H1 (cell line): ENCODE data around the gene HOXD10. TPM values are rescaled to one million over a fixed set of nuclear protein-coding genes. Genes with fewer than 3 reads are reported as not detected.
A peak's percentile ranks its signal among the peaks of the same experiment; 100 is the strongest.

Experiments
- CTCF ChIA-PET: fragments of 300-600 bp; sonication (Branson Sonifier 250); formaldehyde crosslinking; loops from one replicate; lab custom pipeline; 2021; ENCODE audit not compliant: partially characterized antibody; lab: Charles Lee
- POLR2A ChIA-PET: fragments of 300-600 bp; sonication (Branson Sonifier 250); formaldehyde crosslinking; loops from one replicate; lab custom pipeline; 2021; ENCODE audit warnings: inconsistent platforms; ENCODE audit not compliant: partially characterized antibody; lab: Charles Lee
- DNase-seq, 2 experiments: peaks; one replicate each; pipeline versions ENCODE4 v3.0.0 to v3.0.0-alpha.2; 2010 to 2022; ENCODE audit warnings: low spot score in 2 of 2, low read depth in 1 of 2, mixed read lengths in 1 of 2
- FAIRE-seq: peaks from 2 replicates; lab custom pipeline; 2011; peaks lifted over from hg19 to GRCh38; lab: Jason Lieb, UNC
- H2AFZ ChIP-seq: 2 replicates; pipeline ENCODE4 v1.8.1; 2012; ENCODE audit warnings: low read length, inconsistent platforms
- H2AK5ac ChIP-seq: 2 replicates; pipeline ENCODE4 v1.6.1; 2013; ENCODE audit warnings: low read depth, low read length
- H2BK120ac ChIP-seq: replicated peaks from 2 replicates; pipeline ENCODE3; 2013; ENCODE audit warnings: low read depth, low read length, inconsistent platforms
- H2BK12ac ChIP-seq: 2 replicates; pipeline ENCODE4 v1.6.1; 2013; ENCODE audit warnings: low read depth, low read length
- H2BK15ac ChIP-seq: 2 replicates; pipeline ENCODE4 v1.6.1; 2013; ENCODE audit warnings: low read length
- H2BK20ac ChIP-seq: 2 replicates; pipeline ENCODE4 v1.6.1; 2013; ENCODE audit warnings: low read length
- H2BK5ac ChIP-seq: 2 replicates; pipeline ENCODE4 v1.6.1; 2013; ENCODE audit warnings: low read depth, low read length
- H3K14ac ChIP-seq: 2 replicates; pipeline ENCODE4 v1.6.1; 2013; ENCODE audit warnings: inconsistent platforms; ENCODE audit not compliant: insufficient read length
- H3K18ac ChIP-seq: 2 replicates; pipeline ENCODE4 v1.6.1; 2013; ENCODE audit warnings: low read length; ENCODE audit errors: extremely low read depth
- H3K23ac ChIP-seq: 2 replicates; pipeline ENCODE4 v1.6.1; 2013; ENCODE audit warnings: inconsistent platforms; ENCODE audit not compliant: insufficient read length
- H3K23me2 ChIP-seq: 2 replicates; pipeline ENCODE4 v1.6.1; 2013; ENCODE audit warnings: low read depth, low read length
- H3K27ac ChIP-seq: 2 replicates; pipeline ENCODE4 v1.6.1; 2011; ENCODE audit warnings: low read depth, low read length, inconsistent platforms
- H3K27me3 ChIP-seq, 4 experiments: replicated peaks in 1 of 4; 1 replicate in 1 of 4; 2 replicates in 3 of 4; pipeline versions ENCODE4 v1.6.1 to v1.8.1; 2011 to 2013; ENCODE audit warnings: low read length in 3 of 4, mild to moderate bottlenecking in 3 of 4, inconsistent platforms in 2 of 4, mixed read lengths in 2 of 4, moderate library complexity in 1 of 4; ENCODE audit not compliant: control insufficient read depth in 3 of 4, insufficient read depth in 3 of 4; ENCODE audit errors: extremely low read depth in 1 of 4
- H3K36me3 ChIP-seq, 4 experiments: 2 replicates each; pipeline versions ENCODE4 v1.6.1 to v1.8.1; 2011 to 2013; ENCODE audit warnings: mild to moderate bottlenecking in 4 of 4, low read length in 3 of 4, moderate library complexity in 2 of 4, control low read depth in 1 of 4, inconsistent platforms in 1 of 4; ENCODE audit not compliant: insufficient read depth in 4 of 4, control insufficient read depth in 2 of 4
- H3K4ac ChIP-seq: replicated peaks from 2 replicates; pipeline ENCODE3; 2013; ENCODE audit warnings: low read length, low read depth, mixed read lengths, inconsistent platforms; ENCODE audit not compliant: insufficient read length
- H3K4me1 ChIP-seq, 4 experiments: replicated peaks in 1 of 4; 1 replicate in 1 of 4; 2 replicates in 3 of 4; pipeline versions ENCODE4 v1.6.1 to v1.8.1; 2011 to 2013; ENCODE audit warnings: low read length in 3 of 4, inconsistent platforms in 2 of 4, mixed read lengths in 1 of 4; ENCODE audit not compliant: insufficient read depth in 4 of 4, control insufficient read depth in 3 of 4
- H3K4me2 ChIP-seq, 2 experiments: 2 replicates each; pipeline versions ENCODE4 v1.6.1 to v1.8.1; 2011 to 2013; ENCODE audit warnings: low read depth in 2 of 2, low read length in 2 of 2, control low read depth in 1 of 2, inconsistent platforms in 1 of 2, mild to moderate bottlenecking in 1 of 2; ENCODE audit not compliant: insufficient read depth in 1 of 2
- H3K4me3 ChIP-seq, 4 experiments: fragments of 200-600, 300-600 bp in 1 of 4; sonication (generic), shearing (Covaris generic), sonication (Bioruptor Twin) in 1 of 4; 2 replicates each; pipeline versions ENCODE4 v1.5.1 to v1.8.1; 2011 to 2016; ENCODE audit warnings: low read length in 4 of 4, low read depth in 3 of 4, control low read depth in 2 of 4, inconsistent platforms in 2 of 4, mild to moderate bottlenecking in 2 of 4, mixed read lengths in 1 of 4, moderate library complexity in 1 of 4; ENCODE audit not compliant: insufficient read depth in 2 of 4; ENCODE audit errors: extremely low read depth in 1 of 4
- H3K56ac ChIP-seq: replicated peaks from 2 replicates; pipeline ENCODE3; 2013; ENCODE audit warnings: low read depth, mild to moderate bottlenecking, mixed read lengths, low read length, inconsistent platforms; ENCODE audit not compliant: insufficient read length
- H3K79me1 ChIP-seq: 2 replicates; pipeline ENCODE4 v1.6.1; 2013; ENCODE audit warnings: low read depth, low read length, control low read depth
- H3K79me2 ChIP-seq, 2 experiments: 2 replicates each; pipeline versions ENCODE4 v1.6.1 to v1.8.1; 2012 to 2013; ENCODE audit warnings: low read length in 2 of 2, mild to moderate bottlenecking in 2 of 2, inconsistent platforms in 1 of 2; ENCODE audit not compliant: insufficient read depth in 2 of 2, control insufficient read depth in 1 of 2
- H3K9ac ChIP-seq, 4 experiments: replicated peaks in 1 of 4; 1 replicate in 1 of 4; 2 replicates in 3 of 4; pipeline versions ENCODE4 v1.6.1 to v1.8.1; 2011 to 2013; ENCODE audit warnings: low read depth in 3 of 4, low read length in 3 of 4, control low read depth in 2 of 4, mild to moderate bottlenecking in 2 of 4, moderate library complexity in 2 of 4, inconsistent platforms in 1 of 4; ENCODE audit errors: extremely low read depth in 1 of 4
- H3K9me3 ChIP-seq, 2 experiments: 2 replicates each; pipeline versions ENCODE4 v1.6.1 to v1.8.1; 2012 to 2013; ENCODE audit warnings: mild to moderate bottlenecking in 2 of 2, moderate library complexity in 2 of 2, control low read depth in 1 of 2, inconsistent platforms in 1 of 2, low read depth in 1 of 2, low read length in 1 of 2, mixed read lengths in 1 of 2; ENCODE audit not compliant: insufficient read depth in 2 of 2
- H4K20me1 ChIP-seq, 2 experiments: replicated peaks in 1 of 2; 2 replicates each; pipeline versions ENCODE3 to v1.8.1; 2011 to 2013; ENCODE audit warnings: inconsistent platforms in 2 of 2, low read length in 2 of 2, mild to moderate bottlenecking in 1 of 2; ENCODE audit not compliant: insufficient read depth in 2 of 2, control insufficient read depth in 1 of 2
- H4K5ac ChIP-seq: 2 replicates; pipeline ENCODE4 v1.6.1; 2013; ENCODE audit warnings: low read length, low read depth, mixed read lengths, inconsistent platforms; ENCODE audit not compliant: insufficient read length
- H4K8ac ChIP-seq: 2 replicates; pipeline ENCODE4 v1.8.0; 2013; ENCODE audit warnings: mild to moderate bottlenecking, moderate library complexity, low read length, inconsistent platforms; ENCODE audit not compliant: insufficient read depth; ENCODE audit errors: extremely low read depth
- H4K91ac ChIP-seq: replicated peaks from 2 replicates; pipeline ENCODE3; 2013; ENCODE audit warnings: low read length, mixed read lengths, inconsistent platforms; ENCODE audit not compliant: insufficient read length
- EZH2 ChIP-seq: fragments of 200-600 bp; sonication (generic); IDR thresholded peaks from 2 replicates; pipeline ENCODE4 v1.7.1; 2012; ENCODE audit warnings: low read depth, mild to moderate bottlenecking, moderate library complexity, low read length, inconsistent platforms; ENCODE audit not compliant: severe bottlenecking
- POLR2AphosphoS5 ChIP-seq: IDR thresholded peaks from 2 replicates; pipeline ENCODE4 v1.6.1; 2011; ENCODE audit warnings: low read depth, low read length
- WGBS, 2 experiments: shearing (Covaris generic) in 1 of 2; methylation state at CpG; one replicate each; pipeline versions ENCODE4 v1.1.6 to v1.1.7; 2013 to 2015; ENCODE audit warnings: low lambda C conversion rate in 2 of 2, mixed read lengths in 2 of 2, inconsistent platforms in 1 of 2, low coverage in 1 of 2, missing lambda C conversion rate in 1 of 2; ENCODE audit not compliant: insufficient replicate concordance in 2 of 2, insufficient coverage in 1 of 2, insufficient read length in 1 of 2; ENCODE audit errors: extremely low coverage in 1 of 2, missing lambda C conversion rate in 1 of 2; 5-methylcytosine and 5-hydroxymethylcytosine counted together
- polyA plus RNA-seq, 7 experiments: library from polyadenylated mRNA; depleted of rRNA in 3 of 7; stranded (reverse) in 5 of 7; unstranded in 2 of 7; fragments of >200 nt in 5 of 7; fragments of 200-250 nt in 2 of 7; gene quantifications; 1 replicate in 5 of 7; 2 replicates in 1 of 7; 4 replicates in 1 of 7; pipeline versions ENCODE4 v1.2.1 to v1.2.3, GENCODE V29; 2011 to 2013; ENCODE audit warnings: missing spikeins in 2 of 7, mixed read lengths in 2 of 7
- total RNA-seq: library from RNA; stranded (reverse); fragmentation: NEBNext Ultra II Directional; extraction: Animal tissue kit (Norgen Biotek cat#: 25700); gene quantifications from 2 replicates; pipeline ENCODE4 v1.2.1, GENCODE V29; 2021

The HOXD10 gene
- total and polyA plus RNA-seq, 2 of the 8 experiments (the other 6 are each of a cell fraction or from before 2014, with no cell fraction given): not detected

DNA sequence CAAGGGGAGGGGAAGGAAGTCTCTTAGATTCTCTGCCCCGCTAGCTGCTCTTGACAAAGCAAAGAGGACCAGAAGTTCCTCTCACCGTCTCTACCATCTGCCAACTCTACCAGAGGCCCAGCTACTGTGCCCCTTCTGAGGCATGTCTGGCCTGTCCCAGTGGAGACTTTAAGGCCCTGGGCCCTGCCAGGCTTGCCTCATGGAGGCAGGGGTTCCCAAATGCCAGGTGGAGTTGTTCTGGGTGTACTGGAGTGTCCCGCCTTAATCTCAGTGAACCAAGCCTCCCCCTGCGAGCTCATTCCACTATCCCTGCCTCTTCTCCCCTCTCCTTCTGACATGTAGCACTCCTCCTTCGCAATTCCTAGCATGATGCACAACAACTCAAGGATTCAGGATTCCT is 14.7 kb upstream of the HOXD10 start:
- peaks cover 0 to 31% (median 17%) of the 10 kb centered on the region in 4 experiments; a peak in 6 of 7 replicates for H3K4me1 ChIP-seq
- H3K18ac ChIP-seq: no peak overlapping the region; the same call in 1 of the 2 replicates
- no peak overlapping the region for H2AFZ ChIP-seq
- peaks cover 91 to 99% (median 95%) of the 10 kb centered on the region in 4 experiments for H3K27me3 ChIP-seq
- no peak overlapping the region for H2BK5ac ChIP-seq
- no peak overlapping the region for H3K23ac ChIP-seq
- H3K79me2 ChIP-seq: no peaks in the 10 kb centered on the region
- whole genome bisulfite sequencing, 2 experiments: 39% methylated on average over 5 of the region's 5 CpGs; no CpG with 5 or more reads in 1 of the 2 experiments
- peak in 1 of 2 experiments; percentile 46 for DNase-seq
- no peak overlapping the region for H3K56ac ChIP-seq
- H3K9me3 ChIP-seq: no peaks in the 10 kb centered on the region
- H2BK120ac ChIP-seq: no peak overlapping the region
- no peak overlapping the region for H3K4me2 ChIP-seq
- peaks cover 5% of the 10 kb centered on the region for H3K23me2 ChIP-seq
- ChIA-PET POLR2A (no interaction called here), CTCF (interaction anchor here (0.7 to 4.6 kb wide), 11 partner anchors 9 to 59 kb away, joined by 3 to 20 read pairs (median 6); no protein-coding TSS in a partner anchor)
- H4K91ac ChIP-seq: no peak overlapping the region
- H2BK15ac ChIP-seq: 0 out of 2 replicates have a peak overlapping the region, but pooled peaks have one; percentile 1
- no peaks in the 10 kb centered on the region for H3K79me1 ChIP-seq
- no peak overlapping the region for H3K27ac ChIP-seq
- 0 out of 2 replicates have a peak overlapping the region, but pooled peaks have one; percentile 52 for H2BK20ac ChIP-seq
- no peak overlapping the region for H2BK12ac ChIP-seq
- no peak overlapping the region for H4K8ac ChIP-seq
- H4K5ac ChIP-seq: no peak overlapping the region
- no peak overlapping the region for H3K9ac ChIP-seq
- H4K20me1 ChIP-seq: peaks cover 11 to 41% of the 10 kb centered on the region in 2 experiments
- H3K36me3 ChIP-seq: no peaks in the 10 kb centered on the region; a peak in 1 of 8 replicates
- H3K14ac ChIP-seq: no peak overlapping the region
- H3K4me3 ChIP-seq: no peak overlapping the region
- H2AK5ac ChIP-seq: peak overlapping the region; percentile 40; the same call in 1 of the 2 replicates
- FAIRE-seq: no peak
- no peak overlapping the region for H3K4ac ChIP-seq
- TF ChIP-seq EZH2 (peak; percentile 27), POLR2AphosphoS5 (no peak)
- TF ChIP-seq, all 59 proteins: peak for 1
